ENCODE measurements around the gene DLK1. TPM values are rescaled to one million over a fixed set of nuclear protein-coding genes. Genes with fewer than 3 reads are reported as not detected.

Gene DLK1
- total RNA-seq, 2 donors from 2014 or later: not detected

- Mint-ChIP-seq H3K36me3 (ENCODE audit: low read depth) (no peaks in the 10 kb centered on the region), H3K9me3 (no peaks in the 10 kb centered on the region), H3K4me1 (no peaks in the 10 kb centered on the region), H3K27me3 (peaks cover 8% of the 10 kb centered on the region), H3K4me3 (no peak overlapping the region), H3K27ac (no peak overlapping the region)
- ATAC-seq (replicated peaks): no peak
These were observed 58.0 kb downstream of the DLK1 start for GRCh38 chr14:100784523-100785337.

GRCh38 chr14:100785338-100785615, 58.6 kb downstream of the DLK1 start:
- Mint-ChIP-seq H3K4me1 (no peaks in the 10 kb centered on the region), H3K4me3 (no peak overlapping the region), H3K27ac (no peak overlapping the region), H3K9me3 (no peaks in the 10 kb centered on the region), H3K36me3 (ENCODE audit: low read depth) (no peaks in the 10 kb centered on the region), H3K27me3 (peaks cover 8% of the 10 kb centered on the region)
- ATAC-seq (replicated peaks): no peak

GRCh38 chr14:100785626-100786025, 58.9 kb downstream of the DLK1 start:
- Mint-ChIP-seq H3K27me3 (peaks cover 8% of the 10 kb centered on the region), H3K9me3 (no peaks in the 10 kb centered on the region), H3K27ac (no peak overlapping the region), H3K4me3 (no peak overlapping the region), H3K4me1 (no peaks in the 10 kb centered on the region), H3K36me3 (ENCODE audit: low read depth) (no peaks in the 10 kb centered on the region)
- no peak for ATAC-seq (replicated peaks)

- Mint-ChIP-seq H3K27ac (no peak overlapping the region), H3K36me3 (ENCODE audit: low read depth) (no peaks in the 10 kb centered on the region), H3K9me3 (no peaks in the 10 kb centered on the region), H3K4me1 (no peaks in the 10 kb centered on the region), H3K4me3 (no peak overlapping the region), H3K27me3 (peaks cover 12% of the 10 kb centered on the region)
- no peak for ATAC-seq (replicated peaks)
These were observed 59.4 kb downstream of the DLK1 start for GRCh38 chr14:100786131-100786530.

- no peaks in the 10 kb centered on the region for H3K9me3 Mint-ChIP-seq
- no peak for ATAC-seq (replicated peaks)
- no peaks in the 10 kb centered on the region for H3K4me1 Mint-ChIP-seq
- peaks cover 12% of the 10 kb centered on the region for H3K27me3 Mint-ChIP-seq
- no peak overlapping the region for H3K4me3 Mint-ChIP-seq
- H3K36me3 Mint-ChIP-seq (ENCODE audit: low read depth): no peaks in the 10 kb centered on the region
- H3K27ac Mint-ChIP-seq: no peak overlapping the region
These were observed 60.0 kb downstream of the DLK1 start for GRCh38 chr14:100786576-100787219.

GRCh38 chr14:100787659-100788058, 61.0 kb downstream of the DLK1 start:
- no peak overlapping the region for H3K4me3 Mint-ChIP-seq
- H3K9me3 Mint-ChIP-seq: no peaks in the 10 kb centered on the region
- H3K36me3 Mint-ChIP-seq (ENCODE audit: low read depth): no peaks in the 10 kb centered on the region
- no peak for ATAC-seq (replicated peaks)
- peaks cover 12% of the 10 kb centered on the region for H3K27me3 Mint-ChIP-seq
- H3K4me1 Mint-ChIP-seq: no peaks in the 10 kb centered on the region
- no peak overlapping the region for H3K27ac Mint-ChIP-seq

Other genes with a start within 250 kb of the DLK1 start
- 1 to 10 TPM; 2.1 to 2.4 TPM for gene BEGAIN, start 139.5 kb upstream of the DLK1 start, total RNA-seq
- gene MEG3, start 99.2 kb downstream of the DLK1 start, total RNA-seq: not detected
- not detected for gene RTL1, start 176.8 kb downstream of the DLK1 start, total RNA-seq

Measured in activated T-helper 17 cell treated with anti-CD3 and anti-CD28 coated beads, Interleukin-2, amount 50 U/mL, for 72 hours (primary cell).